Osteoblast (primary cell): Measurements from ENCODE around the gene TMEM125. TPM values are rescaled to one million over a fixed set of nuclear protein-coding genes. Genes with fewer than 3 reads are reported as not detected.

Experiments
- DNase-seq: peaks from one replicate; pipeline ENCODE4 v3.0.0; 2011; ENCODE audit warnings: low spot score, mixed read lengths; ENCODE audit not compliant: insufficient read length; ENCODE audit errors: missing footprints
- H2AFZ ChIP-seq: 2 replicates; pipeline ENCODE4 v1.6.0; 2011; ENCODE audit warnings: mild to moderate bottlenecking, low read length
- H3K27ac ChIP-seq: 2 replicates; pipeline ENCODE4 v1.5.1; 2011; ENCODE audit warnings: mild to moderate bottlenecking, low read depth, low read length, moderate library complexity
- H3K27me3 ChIP-seq: 2 replicates; pipeline ENCODE4 v1.6.0; 2012; ENCODE audit warnings: mild to moderate bottlenecking, control low read depth, inconsistent platforms, low read length, moderate library complexity; ENCODE audit not compliant: insufficient read depth
- H3K36me3 ChIP-seq: 2 replicates; pipeline ENCODE4 v1.5.1; 2011; ENCODE audit warnings: mild to moderate bottlenecking, low read length, control low read depth, moderate library complexity; ENCODE audit not compliant: insufficient read depth
- H3K4me1 ChIP-seq: 2 replicates; pipeline ENCODE4 v1.5.1; 2011; ENCODE audit warnings: mild to moderate bottlenecking, low read length, control low read depth, moderate library complexity; ENCODE audit not compliant: insufficient read depth
- H3K4me2 ChIP-seq: 2 replicates; pipeline ENCODE4 v1.6.0; 2011; ENCODE audit warnings: mild to moderate bottlenecking, low read length; ENCODE audit not compliant: insufficient read depth
- H3K4me3 ChIP-seq: fragments of 200-600 bp; sonication (generic); 3 replicates; pipeline ENCODE4 v1.5.1; 2012; ENCODE audit warnings: mild to moderate bottlenecking, low read length, inconsistent platforms; ENCODE audit not compliant: insufficient read depth
- H3K79me2 ChIP-seq: 2 replicates; pipeline ENCODE4 v1.6.0; 2012; ENCODE audit warnings: mild to moderate bottlenecking, low read length, control low read depth, inconsistent platforms; ENCODE audit not compliant: insufficient read depth
- H3K9me3 ChIP-seq: 2 replicates; pipeline ENCODE4 v1.5.1; 2011; ENCODE audit warnings: low read depth, low read length, control low read depth
- H4K20me1 ChIP-seq: 2 replicates; pipeline ENCODE4 v1.6.0; 2012; ENCODE audit warnings: mild to moderate bottlenecking, low read length, control low read depth; ENCODE audit not compliant: insufficient read depth
- total RNA-seq: library from RNA; depleted of rRNA; stranded (reverse); fragments of >200 nt; gene quantifications from 2 replicates; pipeline ENCODE4 v1.2.3, GENCODE V29; 2012
- TF ChIP-seq, protein P1 (sequence below): IDR thresholded peaks from 2 replicates; pipeline ENCODE4 v1.5.1; 2011; ENCODE audit warnings: mild to moderate bottlenecking, low read depth, low read length, moderate library complexity; ENCODE audit errors: extremely low read depth

Gene TMEM125
- total RNA-seq, 1 donor, result not detected

DNA sequence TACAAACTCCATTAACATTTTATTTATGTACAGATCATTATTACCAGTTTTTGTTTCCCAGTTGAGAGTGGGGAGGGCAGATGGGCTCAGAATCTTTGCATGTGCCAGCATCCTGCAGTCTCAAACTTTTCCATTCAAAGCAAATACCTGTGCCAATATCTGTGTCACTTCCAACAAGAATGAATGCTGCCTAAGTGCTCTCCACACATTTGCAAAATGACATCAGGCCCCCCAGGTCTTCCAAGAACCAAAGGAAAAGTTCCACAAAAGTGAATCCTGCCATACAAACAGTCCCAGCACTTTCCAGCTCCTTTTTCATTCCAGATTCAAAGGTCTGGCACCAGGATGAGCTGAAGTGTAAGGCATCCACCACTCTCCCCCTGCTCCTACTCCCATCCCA is 29.3 kb downstream of the TMEM125 start:
- H3K79me2 ChIP-seq, result no peaks in the 10 kb centered on the region
- no peak overlapping the region for H2AFZ ChIP-seq
- H3K4me3 ChIP-seq, result no peak overlapping the region
- H3K36me3 ChIP-seq, result no peaks in the 10 kb centered on the region
- TF ChIP-seq, protein P1, sequence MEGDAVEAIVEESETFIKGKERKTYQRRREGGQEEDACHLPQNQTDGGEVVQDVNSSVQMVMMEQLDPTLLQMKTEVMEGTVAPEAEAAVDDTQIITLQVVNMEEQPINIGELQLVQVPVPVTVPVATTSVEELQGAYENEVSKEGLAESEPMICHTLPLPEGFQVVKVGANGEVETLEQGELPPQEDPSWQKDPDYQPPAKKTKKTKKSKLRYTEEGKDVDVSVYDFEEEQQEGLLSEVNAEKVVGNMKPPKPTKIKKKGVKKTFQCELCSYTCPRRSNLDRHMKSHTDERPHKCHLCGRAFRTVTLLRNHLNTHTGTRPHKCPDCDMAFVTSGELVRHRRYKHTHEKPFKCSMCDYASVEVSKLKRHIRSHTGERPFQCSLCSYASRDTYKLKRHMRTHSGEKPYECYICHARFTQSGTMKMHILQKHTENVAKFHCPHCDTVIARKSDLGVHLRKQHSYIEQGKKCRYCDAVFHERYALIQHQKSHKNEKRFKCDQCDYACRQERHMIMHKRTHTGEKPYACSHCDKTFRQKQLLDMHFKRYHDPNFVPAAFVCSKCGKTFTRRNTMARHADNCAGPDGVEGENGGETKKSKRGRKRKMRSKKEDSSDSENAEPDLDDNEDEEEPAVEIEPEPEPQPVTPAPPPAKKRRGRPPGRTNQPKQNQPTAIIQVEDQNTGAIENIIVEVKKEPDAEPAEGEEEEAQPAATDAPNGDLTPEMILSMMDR, result no peak
- H3K27me3 ChIP-seq, result no peaks in the 10 kb centered on the region
- no peaks in the 10 kb centered on the region for H3K9me3 ChIP-seq
- DNase-seq, result no peak
- peaks cover 29% of the 10 kb centered on the region for H3K4me1 ChIP-seq
- H4K20me1 ChIP-seq, result no peaks in the 10 kb centered on the region
- no peak overlapping the region for H3K4me2 ChIP-seq
- no peak overlapping the region for H3K27ac ChIP-seq

DNA sequence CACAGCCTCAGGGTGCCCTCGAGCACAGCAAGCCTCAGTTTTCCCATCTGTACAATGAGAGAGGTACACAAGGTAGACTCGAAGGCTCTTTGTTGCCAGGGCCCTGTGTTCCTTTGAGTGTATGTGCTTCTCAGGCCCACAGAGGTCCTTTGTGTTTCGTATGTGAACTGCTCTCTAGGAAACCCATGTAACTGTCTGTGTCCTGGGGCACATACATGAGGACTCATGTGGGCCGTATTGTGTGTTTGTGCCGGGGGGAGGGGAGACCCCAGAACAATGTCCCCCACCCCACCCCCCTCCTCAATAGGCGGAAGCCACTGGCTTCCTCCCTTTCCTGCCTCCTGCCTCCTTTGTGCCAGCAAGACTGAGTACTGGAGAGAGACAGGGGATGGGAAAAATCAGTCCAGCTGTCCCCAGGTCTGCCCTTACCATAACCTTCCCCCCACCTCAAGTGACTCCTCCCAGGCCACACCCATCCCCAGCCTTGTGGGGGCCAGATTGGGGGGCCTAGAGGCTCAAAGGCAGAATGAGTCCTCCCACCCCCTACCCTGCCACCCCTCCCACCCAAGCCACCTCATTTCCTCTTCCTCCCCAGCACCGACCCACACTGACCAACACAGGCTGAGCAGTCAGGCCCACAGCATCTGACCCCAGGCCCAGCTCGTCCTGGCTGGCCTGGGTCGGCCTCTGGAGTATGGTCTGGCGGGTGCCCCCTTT is 30.8 kb downstream of the TMEM125 start, which contains the start of gene TIE1:
Gene TIE1, plus strand, starts transcription at position 605 of the 717 bp plus-strand sequence. Its CDS starts 90 bp downstream, at position 695.
- Histone ChIP-seq H3K4me1 (peaks cover 16% of the 10 kb centered on the region), H3K27ac (no peak within 1 kb of the TSS), H3K9me3 (no peaks in the 10 kb centered on the region), H2AFZ (no peak within 1 kb of the TSS), H4K20me1 (no peaks in the 10 kb centered on the region), H3K4me3 (no peak within 1 kb of the TSS), H3K4me2 (no peak within 1 kb of the TSS), H3K36me3 (no peaks in the 10 kb centered on the region), H3K27me3 (no peaks in the 10 kb centered on the region), H3K79me2 (no peaks in the 10 kb centered on the region)
- DNase-seq, result peak; percentile 49
- TF ChIP-seq, protein P1, result no peak

DNA sequence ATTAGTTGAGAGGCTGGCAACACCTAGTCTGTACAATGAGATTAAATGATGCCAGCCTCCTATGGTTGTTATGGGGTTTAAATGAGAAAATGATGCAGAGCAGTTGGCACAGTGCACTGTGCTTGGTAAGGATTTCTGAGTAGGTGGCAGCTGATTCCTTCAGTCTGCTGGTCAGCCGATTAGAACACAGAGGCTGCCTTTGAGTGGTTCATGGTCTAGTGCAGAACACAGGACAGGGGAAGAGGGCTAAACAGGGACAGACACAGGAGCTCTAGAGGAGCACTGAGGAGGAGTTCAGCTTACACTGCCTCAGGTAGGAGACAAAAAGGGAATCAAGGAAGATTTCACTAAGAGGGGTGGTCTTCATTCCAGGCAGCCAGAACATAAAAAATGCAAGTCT is 32.4 kb downstream of the TMEM125 start:
- no peaks in the 10 kb centered on the region for H3K9me3 ChIP-seq
- no peaks in the 10 kb centered on the region for H3K36me3 ChIP-seq
- no peak overlapping the region for H3K4me2 ChIP-seq
- peak; percentile 68 for DNase-seq
- no peaks in the 10 kb centered on the region for H3K27me3 ChIP-seq
- no peaks in the 10 kb centered on the region for H3K79me2 ChIP-seq
- no peak overlapping the region for H2AFZ ChIP-seq
- H3K4me3 ChIP-seq, result no peak overlapping the region
- H3K4me1 ChIP-seq, result peaks cover 8% of the 10 kb centered on the region
- no peak overlapping the region for H3K27ac ChIP-seq
- H4K20me1 ChIP-seq, result no peaks in the 10 kb centered on the region
- TF ChIP-seq, protein P1, result no peak

DNA sequence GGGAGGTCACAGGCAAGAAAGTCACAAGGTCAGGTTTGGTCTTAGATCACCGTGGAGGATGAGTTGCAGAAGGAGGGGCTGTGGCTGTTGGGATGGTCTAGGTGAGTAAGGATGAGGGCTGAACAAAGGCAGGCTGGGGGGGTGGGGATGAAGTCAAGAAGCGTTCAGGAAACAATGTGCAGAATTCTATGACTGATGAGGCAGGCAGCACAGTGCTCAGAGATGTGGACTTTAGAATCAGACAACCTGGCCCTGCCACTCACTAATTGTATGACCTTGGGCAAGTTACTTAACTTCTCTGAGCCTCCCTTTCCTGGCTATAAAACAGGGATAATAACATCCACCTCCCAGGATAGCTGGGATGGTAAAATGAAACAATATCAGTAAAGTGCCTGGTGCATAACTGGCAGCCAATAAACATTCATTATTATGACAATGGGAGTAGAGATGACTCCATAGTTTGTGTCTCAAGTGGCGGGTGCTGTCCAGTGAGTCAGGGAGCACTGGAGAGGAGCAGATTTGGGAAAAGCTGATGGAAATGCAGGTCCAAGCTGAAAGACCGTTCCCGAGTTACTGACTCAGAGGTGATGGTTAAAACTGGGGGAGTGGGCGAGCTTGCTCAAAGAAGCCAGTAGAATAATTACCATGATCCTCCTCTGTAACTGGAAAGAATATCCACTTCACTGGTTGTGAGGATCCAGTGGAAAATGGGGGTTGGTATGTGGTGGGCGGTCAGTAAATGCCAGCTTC is 33.1 kb downstream of the TMEM125 start:
- Histone ChIP-seq H3K4me3 (no peak overlapping the region), H3K9me3 (no peaks in the 10 kb centered on the region), H3K4me1 (peaks cover 8% of the 10 kb centered on the region), H4K20me1 (no peaks in the 10 kb centered on the region), H3K27ac (no peak overlapping the region), H3K4me2 (peak overlapping the region; percentile 24), H3K36me3 (no peaks in the 10 kb centered on the region), H3K79me2 (no peaks in the 10 kb centered on the region), H3K27me3 (no peaks in the 10 kb centered on the region), H2AFZ (no peak overlapping the region)
- TF ChIP-seq, protein P1, result no peak
- DNase-seq, result peak; percentile 96
